Loucy (cell line): ENCODE measurements around the gene MLST8.

Experiments
- H2AFZ ChIP-seq: fragments of 200-600 bp; sonication (generic); 2 replicates; pipeline ENCODE4 v1.6.0; 2016; ENCODE audit warnings: antibody characterized with exemption, mild to moderate bottlenecking, low read length, moderate library complexity
- H3F3A ChIP-seq: fragments of 200-600 bp; 2 replicates; pipeline ENCODE4 v1.6.0; 2016; ENCODE audit warnings: antibody characterized with exemption, low read depth, mild to moderate bottlenecking
- H3K27me3 ChIP-seq: fragments of 200-600 bp; sonication (generic); 2 replicates; pipeline ENCODE4 v1.6.1; 2014; ENCODE audit warnings: low read length, mild to moderate bottlenecking; ENCODE audit not compliant: insufficient read depth, poor library complexity, severe bottlenecking
- H3K36me3 ChIP-seq: fragments of 200-600 bp; sonication (generic); 2 replicates; pipeline ENCODE4 v1.6.1; 2016; ENCODE audit warnings: low read length; ENCODE audit not compliant: insufficient read depth
- H3K4me1 ChIP-seq: fragments of 200-600 bp; sonication (generic); 2 replicates; pipeline ENCODE4 v1.5.1; 2014; ENCODE audit warnings: low read length, mild to moderate bottlenecking; ENCODE audit not compliant: insufficient read depth, poor library complexity, severe bottlenecking
- H3K4me2 ChIP-seq: fragments of 200-600 bp; sonication (generic); 2 replicates; pipeline ENCODE4 v1.6.0; 2014; ENCODE audit warnings: antibody characterized with exemption, low read length, low read depth, mild to moderate bottlenecking; ENCODE audit not compliant: poor library complexity, severe bottlenecking
- H3K4me3 ChIP-seq: fragments of 200-600 bp; sonication (generic); 2 replicates; pipeline ENCODE4 v1.5.1; 2014; ENCODE audit warnings: low read length, mild to moderate bottlenecking, mixed read lengths; ENCODE audit not compliant: poor library complexity, severe bottlenecking
- H3K79me2 ChIP-seq: fragments of 200-600 bp; sonication (generic); 2 replicates; pipeline ENCODE4 v1.6.1; 2014; ENCODE audit warnings: low read length; ENCODE audit not compliant: insufficient read depth
- H3K9ac ChIP-seq: fragments of 200-600 bp; sonication (generic); 2 replicates; pipeline ENCODE4 v1.6.0; 2014; ENCODE audit warnings: mild to moderate bottlenecking, low read depth, low read length, moderate library complexity; ENCODE audit not compliant: poor library complexity, severe bottlenecking
- H3K9me2 ChIP-seq: fragments of 200-600 bp; sonication (generic); replicated peaks from 2 replicates; pipeline ENCODE4 v1.6.1; 2016; ENCODE audit warnings: low read depth, low read length, mixed read lengths
- H3K9me3 ChIP-seq: fragments of 200-600 bp; sonication (generic); 2 replicates; pipeline ENCODE4 v1.6.1; 2014; ENCODE audit warnings: mild to moderate bottlenecking, antibody characterized with exemption, low read length, low read depth; ENCODE audit not compliant: insufficient read depth
- H4K20me1 ChIP-seq: fragments of 200-600 bp; sonication (generic); 2 replicates; pipeline ENCODE4 v1.6.0; 2014; ENCODE audit warnings: antibody characterized with exemption, low read length, mild to moderate bottlenecking; ENCODE audit not compliant: insufficient read depth, poor library complexity, severe bottlenecking
- EZH2phosphoT487 ChIP-seq: fragments of 200-600 bp; IDR thresholded peaks from 2 replicates; pipeline ENCODE4 v1.6.1; 2018; ENCODE audit warnings: antibody characterized with exemption, mild to moderate bottlenecking, moderate library complexity, borderline replicate concordance
- TF ChIP-seq, protein P1 (sequence below): fragments of 200-600 bp; sonication (generic); conservative IDR thresholded peaks from 2 replicates; pipeline ENCODE4 v1.5.1; 2014; ENCODE audit warnings: mild to moderate bottlenecking, antibody characterized with exemption, low read length

The MLST8 gene

GRCh38 chr16:2178321-2179106 lies 26.7 kb upstream of the MLST8 start:
- no peaks in the 10 kb centered on the region for H3K4me1 ChIP-seq
- no peaks in the 10 kb centered on the region; the same call in 1 of the 2 replicates for H3K36me3 ChIP-seq
- H3K27me3 ChIP-seq, result no peaks in the 10 kb centered on the region
- no peaks in the 10 kb centered on the region for H3K9me2 ChIP-seq
- H3K4me2 ChIP-seq, result no peak overlapping the region
- no peaks in the 10 kb centered on the region for H4K20me1 ChIP-seq
- H3F3A ChIP-seq, result no peaks in the 10 kb centered on the region
- TF ChIP-seq, protein P1, sequence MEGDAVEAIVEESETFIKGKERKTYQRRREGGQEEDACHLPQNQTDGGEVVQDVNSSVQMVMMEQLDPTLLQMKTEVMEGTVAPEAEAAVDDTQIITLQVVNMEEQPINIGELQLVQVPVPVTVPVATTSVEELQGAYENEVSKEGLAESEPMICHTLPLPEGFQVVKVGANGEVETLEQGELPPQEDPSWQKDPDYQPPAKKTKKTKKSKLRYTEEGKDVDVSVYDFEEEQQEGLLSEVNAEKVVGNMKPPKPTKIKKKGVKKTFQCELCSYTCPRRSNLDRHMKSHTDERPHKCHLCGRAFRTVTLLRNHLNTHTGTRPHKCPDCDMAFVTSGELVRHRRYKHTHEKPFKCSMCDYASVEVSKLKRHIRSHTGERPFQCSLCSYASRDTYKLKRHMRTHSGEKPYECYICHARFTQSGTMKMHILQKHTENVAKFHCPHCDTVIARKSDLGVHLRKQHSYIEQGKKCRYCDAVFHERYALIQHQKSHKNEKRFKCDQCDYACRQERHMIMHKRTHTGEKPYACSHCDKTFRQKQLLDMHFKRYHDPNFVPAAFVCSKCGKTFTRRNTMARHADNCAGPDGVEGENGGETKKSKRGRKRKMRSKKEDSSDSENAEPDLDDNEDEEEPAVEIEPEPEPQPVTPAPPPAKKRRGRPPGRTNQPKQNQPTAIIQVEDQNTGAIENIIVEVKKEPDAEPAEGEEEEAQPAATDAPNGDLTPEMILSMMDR, result no peak
- no peak for TF ChIP-seq EZH2phosphoT487
- no peaks in the 10 kb centered on the region for H3K9me3 ChIP-seq
- no peak overlapping the region for H3K9ac ChIP-seq
- no peak overlapping the region for H3K4me3 ChIP-seq
- H3K79me2 ChIP-seq, result no peaks in the 10 kb centered on the region
- no peak overlapping the region for H2AFZ ChIP-seq

- Histone ChIP-seq H3K79me2 (no peaks in the 10 kb centered on the region), H2AFZ (no peak overlapping the region), H3K9me2 (no peaks in the 10 kb centered on the region), H3K9me3 (no peaks in the 10 kb centered on the region), H3F3A (no peaks in the 10 kb centered on the region), H3K4me2 (no peak overlapping the region), H3K9ac (no peak overlapping the region), H3K36me3 (no peaks in the 10 kb centered on the region; the same call in 1 of the 2 replicates), H4K20me1 (no peaks in the 10 kb centered on the region), H3K4me3 (no peak overlapping the region), H3K4me1 (no peaks in the 10 kb centered on the region), H3K27me3 (no peaks in the 10 kb centered on the region)
- TF ChIP-seq, protein P1, result no peak
- no peak for TF ChIP-seq EZH2phosphoT487
Measured at GRCh38 chr16:2179107-2179501, 26.1 kb upstream of the MLST8 start.

GRCh38 chr16:2179576-2179975 lies 25.7 kb upstream of the MLST8 start:
- no peak overlapping the region for H3K9ac ChIP-seq
- H3K9me3 ChIP-seq, result no peaks in the 10 kb centered on the region
- no peak for TF ChIP-seq EZH2phosphoT487
- TF ChIP-seq, protein P1, result no peak
- H3K4me1 ChIP-seq, result no peaks in the 10 kb centered on the region
- H3K36me3 ChIP-seq, result no peaks in the 10 kb centered on the region; the same call in 1 of the 2 replicates
- no peaks in the 10 kb centered on the region for H3F3A ChIP-seq
- no peaks in the 10 kb centered on the region for H3K27me3 ChIP-seq
- H2AFZ ChIP-seq, result no peak overlapping the region
- no peaks in the 10 kb centered on the region for H3K9me2 ChIP-seq
- H4K20me1 ChIP-seq, result no peaks in the 10 kb centered on the region
- no peak overlapping the region for H3K4me3 ChIP-seq
- H3K79me2 ChIP-seq, result no peaks in the 10 kb centered on the region
- H3K4me2 ChIP-seq, result no peak overlapping the region
